SKM-1 (cell line): ENCODE measurements around the gene KCNQ5.
"Not testable (repeated sequence)": the region's sequence is repeated elsewhere in the genome, so short reads cannot be mapped to it uniquely, and the experiment has no call there.

Source experiments
- DNase-seq: peaks from one replicate; lab custom pipeline; 2025; ENCODE audit not compliant: unreplicated experiment; lab: John Stamatoyannopoulos, UW

KCNQ5 gene

GRCh38 chr6:72892901-72893300 is 271.0 kb downstream of the KCNQ5 start:
- no peak for DNase-seq

- no peak for DNase-seq
These were observed 272.2 kb downstream of the KCNQ5 start for GRCh38 chr6:72894091-72894490.

GRCh38 chr6:72898313-72898712 is 276.4 kb downstream of the KCNQ5 start:
- DNase-seq, result not testable (repeated sequence)

GRCh38 chr6:72905705-72906478 is 284.0 kb downstream of the KCNQ5 start:
- no peak for DNase-seq

- DNase-seq, result peak; percentile 46
These were observed 289.7 kb downstream of the KCNQ5 start for GRCh38 chr6:72911463-72912155.

GRCh38 chr6:72913797-72914196 is 291.9 kb downstream of the KCNQ5 start:
- DNase-seq, result no peak

GRCh38 chr6:72916298-72916697 is 294.4 kb downstream of the KCNQ5 start:
- DNase-seq, result no peak

- DNase-seq, result no peak
These were observed 295.0 kb downstream of the KCNQ5 start for GRCh38 chr6:72916906-72917305.

GRCh38 chr6:72922401-72922800 is 300.5 kb downstream of the KCNQ5 start:
- no peak for DNase-seq

GRCh38 chr6:72925136-72925535 is 303.3 kb downstream of the KCNQ5 start:
- DNase-seq, result no peak

- DNase-seq, result no peak
These were observed 308.8 kb downstream of the KCNQ5 start for GRCh38 chr6:72930556-72931132.

- DNase-seq, result no peak
These were observed 309.5 kb downstream of the KCNQ5 start for GRCh38 chr6:72931325-72931887.

GRCh38 chr6:72933233-72933632 is 311.4 kb downstream of the KCNQ5 start:
- no peak for DNase-seq

- DNase-seq, result no peak
These were observed 315.1 kb downstream of the KCNQ5 start for GRCh38 chr6:72936766-72937559.

- DNase-seq, result no peak
These were observed 316.2 kb downstream of the KCNQ5 start for GRCh38 chr6:72938104-72938503.

GRCh38 chr6:72939004-72939403 is 317.1 kb downstream of the KCNQ5 start:
- no peak for DNase-seq

GRCh38 chr6:72940265-72940664 is 318.4 kb downstream of the KCNQ5 start:
- no peak for DNase-seq

GRCh38 chr6:72941263-72941662 is 319.4 kb downstream of the KCNQ5 start:
- DNase-seq, result no peak

- no peak for DNase-seq
These were observed 319.9 kb downstream of the KCNQ5 start for GRCh38 chr6:72941751-72942150.

- no peak for DNase-seq
These were observed 321.8 kb downstream of the KCNQ5 start for GRCh38 chr6:72943699-72944098.

- DNase-seq, result no peak
These were observed 322.8 kb downstream of the KCNQ5 start for GRCh38 chr6:72944660-72945059.
